GM12878 (cell line): Measurements from ENCODE around the gene RREB1. TPM values are rescaled to one million over a fixed set of nuclear protein-coding genes. Genes with fewer than 3 reads are reported as not detected.
A peak's percentile ranks its signal among the peaks of the same experiment; 100 is the strongest.

Source experiments
- ATAC-seq: fragments of 200-7000 bp; cut with Tn5 transposase; 3 replicates; pipeline ENCODE4 v1.9.1; 2020; ENCODE audit warnings: mild to moderate bottlenecking, moderate library complexity
- BruUV-seq: library from RNA; stranded (reverse); fragments of 400-500 nt; replicated peaks from 2 replicates; lab custom pipeline; 2021; lab: Mats Ljungman, UMichigan
- CTCF ChIA-PET: fragments of 300-600 bp; sonication (Branson Sonifier 250); formaldehyde crosslinking; extraction: SDS; loops from one replicate; lab custom pipeline; 2021; ENCODE audit warnings: inconsistent platforms; lab: Yijun Ruan, JAX
- POLR2A ChIA-PET: fragments of 350-600 bp; formaldehyde crosslinking; extraction: SDS; loops from one replicate; lab custom pipeline; 2021; ENCODE audit warnings: inconsistent platforms; lab: Charles Lee
- RAD21 ChIA-PET: fragments of 300-600 bp; sonication (Branson Sonifier 250); formaldehyde crosslinking; loops from one replicate; lab custom pipeline; 2023; ENCODE audit warnings: antibody characterized with exemption; ENCODE audit not compliant: unreplicated experiment; lab: Charles Lee
- SMC1A ChIA-PET: fragments of 300-600 bp; sonication (Branson Sonifier 250); formaldehyde crosslinking; loops from one replicate; lab custom pipeline; 2023; ENCODE audit not compliant: unreplicated experiment, uncharacterized antibody; lab: Charles Lee
- DNase-seq: peaks from one replicate; pipeline ENCODE4 v3.0.0-alpha.2; 2011; ENCODE audit warnings: low read depth, low spot score
- FAIRE-seq: peaks from 3 replicates; lab custom pipeline; 2011; peaks lifted over from hg19 to GRCh38; lab: Jason Lieb, UNC
- H2AFZ ChIP-seq: 2 replicates; pipeline ENCODE4 v1.6.0; 2011; ENCODE audit warnings: low read depth, low read length, control low read depth; ENCODE audit not compliant: control insufficient read depth
- H3K27ac ChIP-seq: 2 replicates; pipeline ENCODE4 v1.5.1; 2011; ENCODE audit warnings: control low read depth; ENCODE audit not compliant: control insufficient read depth, insufficient read depth
- H3K27me3 ChIP-seq, 2 experiments: replicated peaks in 1 of 2; 2 replicates each; pipeline versions ENCODE4 v1.6.0 to v1.6.1; 2011; ENCODE audit warnings: low read length in 1 of 2; ENCODE audit not compliant: control insufficient read depth in 2 of 2, insufficient read depth in 2 of 2
- H3K36me3 ChIP-seq, 2 experiments: 2 replicates each; pipeline ENCODE4 v1.5.1; 2011; ENCODE audit warnings: low read length in 1 of 2; ENCODE audit not compliant: control insufficient read depth in 2 of 2, insufficient read depth in 2 of 2
- H3K4me1 ChIP-seq: 2 replicates; pipeline ENCODE4 v1.6.1; 2011; ENCODE audit warnings: mild to moderate bottlenecking, low read length, moderate library complexity, mixed read lengths; ENCODE audit not compliant: control insufficient read depth, insufficient read depth
- H3K4me2 ChIP-seq: 2 replicates; pipeline ENCODE4 v1.6.0; 2011; ENCODE audit warnings: control low read depth; ENCODE audit not compliant: control insufficient read depth, insufficient read depth
- H3K4me3 ChIP-seq: fragments of 200-600 bp; sonication (generic); 2 replicates; pipeline ENCODE4 v1.5.1; 2016
- H3K79me2 ChIP-seq: 2 replicates; pipeline ENCODE4 v1.6.0; 2011; ENCODE audit warnings: low read length; ENCODE audit not compliant: control insufficient read depth, insufficient read depth
- H3K9ac ChIP-seq: 2 replicates; pipeline ENCODE4 v1.8.0; 2011; ENCODE audit warnings: low read length, control low read depth, mixed read lengths; ENCODE audit not compliant: control insufficient read depth, insufficient read depth
- H3K9me3 ChIP-seq: replicated peaks from 3 replicates; pipeline ENCODE4 v1.5.1; 2011; ENCODE audit warnings: mild to moderate bottlenecking, low read length; ENCODE audit not compliant: control insufficient read depth, insufficient read depth
- H4K20me1 ChIP-seq: 2 replicates; pipeline ENCODE4 v1.6.0; 2011; ENCODE audit not compliant: control insufficient read depth, insufficient read depth
- EGR1 ChIP-seq, 2 experiments: IDR thresholded peaks; 1 replicate in 1 of 2; 2 replicates in 1 of 2; pipeline ENCODE4 v1.6.1; 2011 to 2012; ENCODE audit warnings: low read depth in 2 of 2, low read length in 2 of 2, borderline replicate concordance in 1 of 2, mild to moderate bottlenecking in 1 of 2, moderate library complexity in 1 of 2
- IKZF1 ChIP-seq: fragments of 450-650 bp; conservative IDR thresholded peaks from 2 replicates; pipeline ENCODE4 v1.6.1; 2017; ENCODE audit warnings: antibody characterized with exemption, mild to moderate bottlenecking
- POU2F2 ChIP-seq: IDR thresholded peaks from 3 replicates; pipeline ENCODE4 v1.6.1; 2011; ENCODE audit warnings: low read depth, mild to moderate bottlenecking, low read length, borderline replicate concordance
- RAD21 ChIP-seq: IDR thresholded peaks from 2 replicates; pipeline ENCODE4 v1.6.1; 2011; ENCODE audit warnings: mild to moderate bottlenecking, low read depth, low read length, moderate library complexity; ENCODE audit not compliant: insufficient read depth
- RB1 ChIP-seq: fragments of 450-650 bp; formaldehyde crosslinking; IDR thresholded peaks from 2 replicates; pipeline ENCODE4 v1.6.1; 2017; ENCODE audit warnings: mild to moderate bottlenecking, borderline replicate concordance
- SKIL ChIP-seq: fragments of 450-650 bp; IDR thresholded peaks from 2 replicates; pipeline ENCODE4 v1.6.1; 2017; ENCODE audit warnings: mild to moderate bottlenecking, low read depth, inconsistent platforms; ENCODE audit not compliant: poor library complexity, severe bottlenecking
- SMC3 ChIP-seq: IDR thresholded peaks from 2 replicates; pipeline ENCODE4 v1.6.1; 2011; ENCODE audit warnings: low read length, improper control_type of control experiment, borderline replicate concordance
- ZNF217 ChIP-seq: fragments of 450-650 bp; IDR thresholded peaks from 2 replicates; pipeline ENCODE4 v1.6.1; 2017; ENCODE audit warnings: antibody characterized with exemption, mild to moderate bottlenecking
- ZNF24 ChIP-seq: fragments of 450-650 bp; IDR thresholded peaks from 2 replicates; pipeline ENCODE4 v1.6.1; 2017; ENCODE audit warnings: antibody characterized with exemption, mild to moderate bottlenecking
- WGBS: methylation state at CpG from one replicate; pipeline ENCODE4 v1.1.6; 2016; ENCODE audit warnings: low lambda C conversion rate; ENCODE audit not compliant: insufficient replicate concordance, insufficient coverage; ENCODE audit errors: missing lambda C conversion rate; 5-methylcytosine and 5-hydroxymethylcytosine counted together
- in situ Hi-C: fragments of 300-500 bp; cut with MboI; formaldehyde crosslinking; loops from 9 replicates; pipeline ENCODE4 v1.14.3; 2018; ENCODE audit warnings: mixed read lengths
- intact Hi-C: fragments of 100-400 bp; cut with micrococcal nuclease; formaldehyde crosslinking; loops from one replicate; pipeline ENCODE4 v1.14.2; 2022; ENCODE audit not compliant: unreplicated experiment
- polyA plus RNA-seq, 11 experiments: library from polyadenylated mRNA; depleted of rRNA in 4 of 11; unstranded in 6 of 11; stranded (reverse) in 5 of 11; fragments of >200 nt; fragmentation: Nextera tagmentation in 4 of 11; fragmentation: Illumina TruSeq in 1 of 11; extraction: Ambion mirVana in 4 of 11; extraction: Trizol in 1 of 11; gene quantifications; 1 replicate in 1 of 11; 2 replicates in 10 of 11; pipeline versions ENCODE4 v1.2.1 to v1.2.3, GENCODE V29; 2011 to 2016; ENCODE audit warnings: inconsistent platforms in 2 of 11, missing spikeins in 2 of 11, low read depth in 1 of 11
- total RNA-seq, 4 experiments: library from RNA; depleted of rRNA in 3 of 4; stranded (reverse); fragments of >200 nt in 3 of 4; fragmentation: Illumina TruSeq in 1 of 4; extraction: Trizol in 1 of 4; gene quantifications; 2 replicates each; pipeline versions ENCODE4 v1.2.1 to v1.2.3, GENCODE V29; 2013 to 2021
- TF ChIP-seq, protein P1 (sequence below), 3 experiments: IDR thresholded peaks in 2 of 3; conservative IDR thresholded peaks in 1 of 3; 2 replicates each; pipeline ENCODE4 v1.5.1; 2011; ENCODE audit warnings: low read depth in 3 of 3, low read length in 3 of 3, mild to moderate bottlenecking in 3 of 3, control low read depth in 2 of 3, moderate library complexity in 2 of 3, inconsistent platforms in 1 of 3, mixed read lengths in 1 of 3; ENCODE audit not compliant: control insufficient read depth in 2 of 3, insufficient read depth in 1 of 3; ENCODE audit errors: extremely low read depth in 1 of 3

The RREB1 gene
- total and polyA plus RNA-seq, 10 of the 15 experiments (the other 5 are each of a cell fraction or from before 2014, with no cell fraction given), result 1.9 to 30.3 (median 8.6) TPM

DNA sequence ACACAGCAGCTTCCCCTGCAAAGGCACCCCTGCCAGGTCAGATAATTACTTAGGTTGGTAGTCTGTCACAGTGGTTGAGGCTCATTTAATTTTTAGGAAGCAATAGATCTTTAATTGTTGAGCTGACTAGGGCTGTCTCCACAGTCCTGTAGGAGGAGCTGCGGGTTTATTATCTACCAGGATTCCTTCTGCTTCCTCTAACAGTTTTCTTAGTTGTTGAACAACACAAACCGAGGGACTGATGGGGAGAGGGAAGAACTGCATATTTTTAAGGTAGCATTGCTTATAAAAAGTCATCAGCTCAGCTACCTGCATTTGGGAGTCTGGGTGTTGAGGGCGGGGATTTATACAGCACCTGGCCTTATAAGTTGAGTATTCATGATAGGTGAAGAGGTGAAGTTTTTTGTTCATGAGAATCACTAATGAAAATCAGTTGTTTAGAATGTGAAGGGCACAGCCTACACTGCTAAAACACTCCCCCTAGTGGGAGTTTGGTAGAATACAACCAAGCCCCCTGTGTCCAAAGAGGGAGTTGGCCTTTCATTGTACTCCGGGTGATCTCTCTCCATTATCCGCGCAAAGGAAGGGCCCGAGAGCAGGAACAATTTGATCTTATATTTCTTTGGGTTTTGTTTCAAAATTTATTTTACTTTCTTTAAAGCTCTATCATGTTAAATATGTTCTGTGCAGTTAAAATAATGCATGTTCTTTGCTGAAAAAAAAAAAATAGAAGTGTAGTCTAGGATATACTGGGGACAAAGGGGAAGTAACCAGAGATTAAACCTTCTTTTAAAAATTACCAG, 135.6 kb downstream of the RREB1 start:
- ChIA-PET CTCF (interaction anchor here (0.6 to 4.6 kb wide), 49 partner anchors 8 to 687 kb away, joined by 3 to 40 read pairs (median 4); no protein-coding TSS in a partner anchor), RAD21 (interaction anchor here (0.5 to 4.6 kb wide), 17 partner anchors 9 to 566 kb away, joined by 3 to 33 read pairs (median 4); no protein-coding TSS in a partner anchor)
- TF ChIP-seq RB1, result peak; percentile 59; the same call in 1 of the 2 replicates
- peak; percentile 73; the same call in 1 of the 2 replicates for TF ChIP-seq ZNF24
- peak; percentile 94 for TF ChIP-seq RAD21
- no peak for TF ChIP-seq ZNF217
- TF ChIP-seq SKIL, result peak; percentile 56
- TF ChIP-seq EGR1 (IDR thresholded peaks at IDR 0.05; ENCODE audit: borderline replicate concordance in 1 of 2, low read depth in 2 of 2, low read length in 2 of 2), result no peak
- TF ChIP-seq, protein P1, sequence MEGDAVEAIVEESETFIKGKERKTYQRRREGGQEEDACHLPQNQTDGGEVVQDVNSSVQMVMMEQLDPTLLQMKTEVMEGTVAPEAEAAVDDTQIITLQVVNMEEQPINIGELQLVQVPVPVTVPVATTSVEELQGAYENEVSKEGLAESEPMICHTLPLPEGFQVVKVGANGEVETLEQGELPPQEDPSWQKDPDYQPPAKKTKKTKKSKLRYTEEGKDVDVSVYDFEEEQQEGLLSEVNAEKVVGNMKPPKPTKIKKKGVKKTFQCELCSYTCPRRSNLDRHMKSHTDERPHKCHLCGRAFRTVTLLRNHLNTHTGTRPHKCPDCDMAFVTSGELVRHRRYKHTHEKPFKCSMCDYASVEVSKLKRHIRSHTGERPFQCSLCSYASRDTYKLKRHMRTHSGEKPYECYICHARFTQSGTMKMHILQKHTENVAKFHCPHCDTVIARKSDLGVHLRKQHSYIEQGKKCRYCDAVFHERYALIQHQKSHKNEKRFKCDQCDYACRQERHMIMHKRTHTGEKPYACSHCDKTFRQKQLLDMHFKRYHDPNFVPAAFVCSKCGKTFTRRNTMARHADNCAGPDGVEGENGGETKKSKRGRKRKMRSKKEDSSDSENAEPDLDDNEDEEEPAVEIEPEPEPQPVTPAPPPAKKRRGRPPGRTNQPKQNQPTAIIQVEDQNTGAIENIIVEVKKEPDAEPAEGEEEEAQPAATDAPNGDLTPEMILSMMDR (IDR thresholded peaks at IDR 0.05 in 2 of 3, conservative IDR thresholded peaks at IDR 0.05 in 1 of 3; ENCODE audit: control insufficient read depth in 2 of 3, extremely low read depth in 1 of 3, insufficient read depth in 1 of 3, low read depth in 3 of 3, low read length in 3 of 3), result peak; percentile 86 to 90 (median 88)
- TF ChIP-seq IKZF1, result 0 out of 2 replicates have a peak, but pooled peaks have one; percentile 14
- 0 out of 3 replicates have a peak, but pooled peaks have one; percentile 24 for TF ChIP-seq POU2F2
- TF ChIP-seq SMC3, result peak; percentile 87

More for the DNA sequence above, 135.6 kb downstream of the RREB1 start:
- FAIRE-seq, result peak; percentile 59
- in situ Hi-C loops, result loop anchor here (5.0 kb wide), 1 partner anchor 566 kb away; no protein-coding TSS in a partner anchor
- no TSS peak for BruUV-seq
- peak; percentile 71 for ATAC-seq
- Histone ChIP-seq H3K36me3 (peaks cover 35 to 52% of the 10 kb centered on the region in 2 experiments), H3K27ac (peak overlapping the region; percentile 42), H3K4me1 (peaks cover 35% of the 10 kb centered on the region), H3K4me3 (no peak overlapping the region), H3K9ac (peak overlapping the region; percentile 39; the same call in 1 of the 2 replicates), H4K20me1 (no peaks in the 10 kb centered on the region; the same call in none of the 2 replicates), H2AFZ (no peak overlapping the region), H3K27me3 (no peaks in the 10 kb centered on the region), H3K9me3 (no peaks in the 10 kb centered on the region; the same call in 2 of the 3 replicates), H3K4me2 (peak overlapping the region; percentile 14; the same call in 1 of the 2 replicates), H3K79me2 (peaks cover 14% of the 10 kb centered on the region)
- WGBS, result 16% methylated on average over 7 of the region's 7 CpGs
- no peak for DNase-seq
- ChIA-PET SMC1A (interaction anchor here (0.7 to 4.1 kb wide), 39 partner anchors 9 to 1681 kb away, joined by 3 to 33 read pairs (median 4); no protein-coding TSS in a partner anchor), POLR2A (no interaction called here)
- intact Hi-C loops, result loop anchor here (2.0 to 5.0 kb wide), 4 partner anchors 157 to 567 kb away; no protein-coding TSS in a partner anchor
